Measurements from ENCODE around the gene EFCAB14. TPM values are rescaled to one million over a fixed set of nuclear protein-coding genes. Genes with fewer than 3 reads are reported as not detected.

EFCAB14 gene
- total and polyA plus RNA-seq, 2 experiments from 2014 or later, result 42.6 to 51.6 TPM

DNA sequence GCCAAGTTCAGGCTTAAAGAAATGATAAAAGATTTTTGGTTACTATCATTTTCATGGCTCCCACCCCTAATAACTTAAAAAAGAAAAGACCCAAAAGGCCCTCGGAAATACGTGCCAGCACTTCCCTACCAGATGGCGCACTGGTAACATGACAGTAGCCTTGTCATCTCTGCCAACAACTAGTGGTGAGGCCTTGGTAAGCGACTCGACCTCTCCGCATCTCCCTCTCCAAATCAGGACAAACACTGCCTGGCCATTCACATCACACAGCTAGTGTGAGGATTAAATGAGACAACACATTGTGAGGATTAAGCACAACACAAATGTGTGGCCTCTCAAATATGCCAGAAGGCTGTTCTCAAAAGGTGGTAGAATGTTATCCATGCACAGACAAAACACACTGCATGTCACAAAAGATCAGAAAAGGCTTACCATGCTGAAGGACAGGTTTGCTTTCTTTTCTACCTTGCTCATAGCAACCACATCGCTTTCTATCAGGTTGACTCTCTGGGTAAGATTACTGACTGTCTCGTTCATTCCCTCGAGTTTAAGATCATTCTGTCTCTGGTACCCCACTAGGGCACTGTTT is 30.9 kb downstream of the EFCAB14 start:
- no peak for DNase-seq
- H3F3A ChIP-seq (ENCODE audit: insufficient read depth), result no peaks in the 10 kb centered on the region
- no peak overlapping the region for H2AFZ ChIP-seq
- H3K27ac ChIP-seq, result no peak overlapping the region
- no peak overlapping the region for H3K4me2 ChIP-seq (ENCODE audit: unreplicated experiment)
- no peak for TF ChIP-seq EZH2 (IDR thresholded peaks at IDR 0.05; ENCODE audit: insufficient read depth, poor library complexity, severe bottlenecking)
- no peak for TF ChIP-seq EZH2phosphoT487 (IDR thresholded peaks at IDR 0.05; ENCODE audit: insufficient read depth, low read depth)
- peaks cover 7% of the 10 kb centered on the region; the same call in 1 of the 2 replicates for H3K79me2 ChIP-seq (ENCODE audit: insufficient read depth)
- in situ Hi-C loops (cut with MboI), result no loop called here
- H3K9me3 ChIP-seq (ENCODE audit: low read depth), result no peaks in the 10 kb centered on the region
- no peaks in the 10 kb centered on the region for H4K20me1 ChIP-seq (ENCODE audit: insufficient read depth)
- 0 out of 2 replicates have a peak, but pooled peaks cover 4% of the 10 kb centered on the region for H3K4me1 ChIP-seq (ENCODE audit: insufficient read depth)
- H3K9ac ChIP-seq, result no peak overlapping the region
- peaks cover 68% of the 10 kb centered on the region for H3K36me3 ChIP-seq (ENCODE audit: low read depth)
- no peaks in the 10 kb centered on the region for H3K27me3 ChIP-seq (replicated peaks; ENCODE audit: insufficient read depth)
- no peak overlapping the region for H3K4me3 ChIP-seq
- 96 to 97% methylated on average over 9 of the region's 9 CpGs for WGBS, 2 experiments (ENCODE audit: low coverage in 1 of 2, low lambda C conversion rate in 2 of 2, missing lambda C conversion rate in 2 of 2)
- H3K9me2 ChIP-seq (ENCODE audit: insufficient read depth), result no peaks in the 10 kb centered on the region

DNA sequence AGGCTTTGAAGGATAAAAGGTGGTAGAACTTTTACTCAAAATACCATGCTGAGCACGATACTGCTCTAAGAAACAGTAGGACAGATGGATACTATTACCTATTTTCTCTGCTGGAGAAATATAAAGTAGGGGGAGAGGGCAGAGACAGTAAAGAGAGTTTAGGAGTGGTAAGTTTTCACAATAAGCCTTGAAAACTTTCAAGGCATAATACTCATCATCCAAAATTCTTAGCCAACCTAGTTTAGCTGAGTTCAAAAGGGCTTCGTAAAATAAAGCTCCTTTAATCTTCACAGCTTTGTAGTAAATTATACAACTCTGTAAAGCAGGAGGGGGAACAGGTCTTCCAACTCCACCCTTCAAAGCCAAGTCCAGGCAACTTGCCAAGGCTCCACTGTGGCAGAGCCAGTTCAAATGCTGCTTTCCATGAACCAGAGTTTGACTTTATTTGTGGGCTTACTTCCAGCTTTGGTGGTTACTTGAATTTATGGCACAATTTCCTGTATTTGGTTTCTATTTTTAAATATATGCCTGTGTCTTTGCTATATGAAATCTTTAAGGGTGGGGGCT is 31.7 kb downstream of the EFCAB14 start:
- Histone ChIP-seq H3K4me1 (ENCODE audit: insufficient read depth) (0 out of 2 replicates have a peak, but pooled peaks cover 4% of the 10 kb centered on the region), H4K20me1 (ENCODE audit: insufficient read depth) (no peaks in the 10 kb centered on the region), H3K9me2 (ENCODE audit: insufficient read depth) (no peaks in the 10 kb centered on the region), H3K27me3 (replicated peaks; ENCODE audit: insufficient read depth) (no peaks in the 10 kb centered on the region), H3K4me2 (ENCODE audit: unreplicated experiment) (no peak overlapping the region), H3F3A (ENCODE audit: insufficient read depth) (no peaks in the 10 kb centered on the region), H3K9me3 (ENCODE audit: low read depth) (no peaks in the 10 kb centered on the region), H3K27ac (no peak overlapping the region), H3K4me3 (no peak overlapping the region), H3K9ac (no peak overlapping the region), H2AFZ (no peak overlapping the region), H3K79me2 (ENCODE audit: insufficient read depth) (no peaks in the 10 kb centered on the region), H3K36me3 (ENCODE audit: low read depth) (peaks cover 77% of the 10 kb centered on the region)
- TF ChIP-seq EZH2phosphoT487 (IDR thresholded peaks at IDR 0.05; ENCODE audit: insufficient read depth, low read depth) (no peak), EZH2 (IDR thresholded peaks at IDR 0.05; ENCODE audit: insufficient read depth, poor library complexity, severe bottlenecking) (no peak)
- in situ Hi-C loops (cut with MboI), result no loop called here
- DNase-seq, result peak; percentile 52
- 53 to 59% methylated on average over 2 of the region's 2 CpGs for WGBS, 2 experiments (ENCODE audit: low coverage in 1 of 2, low lambda C conversion rate in 2 of 2, missing lambda C conversion rate in 2 of 2)

DNA sequence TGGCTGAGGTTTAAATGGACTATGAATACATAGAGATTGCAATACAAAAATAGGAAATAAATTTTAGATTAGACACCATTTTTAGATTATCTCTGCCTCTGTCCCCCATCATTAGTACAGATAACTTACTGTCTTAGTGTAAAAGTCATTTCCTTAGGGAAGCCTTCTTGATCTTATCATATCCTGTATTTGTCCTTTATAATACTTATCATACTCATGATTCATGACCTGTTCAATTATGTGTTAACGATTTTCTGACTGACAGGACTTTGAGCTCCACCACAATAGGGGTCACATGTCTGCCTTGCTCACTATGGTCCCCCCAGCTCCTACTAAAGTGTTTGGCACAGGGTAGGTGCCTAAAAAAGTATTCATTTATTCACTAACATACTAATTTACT is 32.7 kb downstream of the EFCAB14 start:
- Histone ChIP-seq H4K20me1 (ENCODE audit: insufficient read depth) (no peaks in the 10 kb centered on the region), H3K9ac (no peak overlapping the region), H3K9me2 (ENCODE audit: insufficient read depth) (no peaks in the 10 kb centered on the region), H3K27ac (no peak overlapping the region), H3K4me3 (no peak overlapping the region), H3K9me3 (ENCODE audit: low read depth) (no peaks in the 10 kb centered on the region), H3K4me2 (ENCODE audit: unreplicated experiment) (no peak overlapping the region), H3K36me3 (ENCODE audit: low read depth) (peaks cover 78% of the 10 kb centered on the region), H3F3A (ENCODE audit: insufficient read depth) (no peaks in the 10 kb centered on the region), H3K79me2 (ENCODE audit: insufficient read depth) (no peaks in the 10 kb centered on the region), H2AFZ (no peak overlapping the region), H3K27me3 (replicated peaks; ENCODE audit: insufficient read depth) (no peaks in the 10 kb centered on the region), H3K4me1 (ENCODE audit: insufficient read depth) (0 out of 2 replicates have a peak, but pooled peaks cover 4% of the 10 kb centered on the region)
- no peak for DNase-seq
- TF ChIP-seq EZH2 (IDR thresholded peaks at IDR 0.05; ENCODE audit: insufficient read depth, poor library complexity, severe bottlenecking) (no peak), EZH2phosphoT487 (IDR thresholded peaks at IDR 0.05; ENCODE audit: insufficient read depth, low read depth) (no peak)
- WGBS, 2 experiments (ENCODE audit: low coverage in 1 of 2, low lambda C conversion rate in 2 of 2, missing lambda C conversion rate in 2 of 2), result 88 to 90% methylated on average over 1 of the region's 1 CpG
- in situ Hi-C loops (cut with MboI), result no loop called here

DNA sequence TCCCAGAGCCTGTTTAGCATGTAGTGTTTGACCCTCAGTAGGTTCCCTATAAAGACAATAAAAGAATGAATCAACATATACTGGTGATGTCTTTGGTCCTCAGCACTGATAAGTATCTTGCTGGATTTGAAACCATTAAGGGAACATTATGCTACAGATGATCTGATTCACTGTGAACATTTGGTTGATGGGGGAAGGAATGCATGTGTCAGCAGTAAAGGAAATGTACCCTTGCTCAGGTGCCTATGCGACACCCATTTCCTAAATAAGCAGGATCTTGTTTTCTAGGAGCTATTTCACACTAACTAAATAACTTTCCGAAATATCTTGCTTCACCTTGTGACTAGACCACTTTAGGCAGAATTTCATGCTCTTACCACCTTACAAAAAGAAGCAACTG is 34.2 kb downstream of the EFCAB14 start:
- Histone ChIP-seq H3K27ac (no peak overlapping the region), H3K79me2 (ENCODE audit: insufficient read depth) (no peaks in the 10 kb centered on the region), H3K27me3 (replicated peaks; ENCODE audit: insufficient read depth) (no peaks in the 10 kb centered on the region), H3K9me3 (ENCODE audit: low read depth) (no peaks in the 10 kb centered on the region), H3F3A (ENCODE audit: insufficient read depth) (no peaks in the 10 kb centered on the region), H2AFZ (no peak overlapping the region), H3K9ac (no peak overlapping the region), H3K4me2 (ENCODE audit: unreplicated experiment) (no peak overlapping the region), H4K20me1 (ENCODE audit: insufficient read depth) (no peaks in the 10 kb centered on the region), H3K36me3 (ENCODE audit: low read depth) (peaks cover 84% of the 10 kb centered on the region), H3K4me3 (no peak overlapping the region), H3K9me2 (ENCODE audit: insufficient read depth) (no peaks in the 10 kb centered on the region), H3K4me1 (ENCODE audit: insufficient read depth) (0 out of 2 replicates have a peak, but pooled peaks cover 4% of the 10 kb centered on the region)
- no peak for TF ChIP-seq EZH2phosphoT487 (IDR thresholded peaks at IDR 0.05; ENCODE audit: insufficient read depth, low read depth)
- no peak for TF ChIP-seq EZH2 (IDR thresholded peaks at IDR 0.05; ENCODE audit: insufficient read depth, poor library complexity, severe bottlenecking)
- 96 to 97% methylated on average over 2 of the region's 2 CpGs for WGBS, 2 experiments (ENCODE audit: low coverage in 1 of 2, low lambda C conversion rate in 2 of 2, missing lambda C conversion rate in 2 of 2)
- in situ Hi-C loops (cut with MboI), result no loop called here
- no peak for DNase-seq
